CD14-positive monocyte (primary cell): ENCODE results near the gene EME2. TPM values are rescaled to one million over a fixed set of nuclear protein-coding genes. Genes with fewer than 3 reads are reported as not detected.

ENCODE experiments used
- DNase-seq, 3 donors: peaks; one replicate each; pipeline ENCODE4 v3.0.0-alpha.2; 2011 to 2022
- H2AFZ ChIP-seq: 2 replicates; pipeline ENCODE4 v1.6.0; 2012; ENCODE audit warnings: mild to moderate bottlenecking, low read depth, low read length, inconsistent platforms; ENCODE audit not compliant: insufficient read depth, poor library complexity, severe bottlenecking
- H3K27ac ChIP-seq, 2 donors: 1 replicate in 1 of 2; 2 replicates in 1 of 2; pipeline ENCODE4 v1.5.1; 2012 to 2013; ENCODE audit warnings: low read length in 2 of 2, control low read depth in 1 of 2, inconsistent platforms in 1 of 2, low read depth in 1 of 2, mild to moderate bottlenecking in 1 of 2
- H3K27me3 ChIP-seq, 2 donors: one replicate each; pipeline versions ENCODE4 v1.6.0 to v1.6.1; 2011 to 2013; ENCODE audit warnings: low read length in 2 of 2; ENCODE audit not compliant: control insufficient read depth in 2 of 2, insufficient read depth in 2 of 2
- H3K36me3 ChIP-seq, 2 donors: replicated peaks in 1 of 2; 1 replicate in 1 of 2; 2 replicates in 1 of 2; pipeline versions ENCODE4 v1.5.1 to v1.6.1; 2012 to 2013; ENCODE audit warnings: low read length in 2 of 2, control low read depth in 1 of 2, inconsistent platforms in 1 of 2, mild to moderate bottlenecking in 1 of 2; ENCODE audit not compliant: insufficient read depth in 2 of 2, control insufficient read depth in 1 of 2
- H3K4me1 ChIP-seq, 2 donors: 1 replicate in 1 of 2; 2 replicates in 1 of 2; pipeline versions ENCODE4 v1.5.1 to v1.6.1; 2012 to 2013; ENCODE audit warnings: low read length in 2 of 2, control low read depth in 1 of 2, inconsistent platforms in 1 of 2, mild to moderate bottlenecking in 1 of 2, moderate library complexity in 1 of 2; ENCODE audit not compliant: insufficient read depth in 2 of 2, control insufficient read depth in 1 of 2
- H3K4me2 ChIP-seq: replicated peaks from 2 replicates; pipeline ENCODE3; 2012; ENCODE audit warnings: low read length, moderate library complexity, mild to moderate bottlenecking; ENCODE audit not compliant: poor library complexity, severe bottlenecking; ENCODE audit errors: extremely low read depth
- H3K4me3 ChIP-seq, 3 experiments: fragments of 200-600 bp in 1 of 3; sonication (generic) in 1 of 3; replicated peaks in 1 of 3; 1 replicate in 2 of 3; 2 replicates in 1 of 3; pipeline ENCODE4 v1.5.1; 2011 to 2013; ENCODE audit warnings: low read length in 3 of 3, mild to moderate bottlenecking in 3 of 3, control low read depth in 2 of 3, low read depth in 2 of 3, inconsistent platforms in 1 of 3, moderate library complexity in 1 of 3
- H3K79me2 ChIP-seq: 2 replicates; pipeline ENCODE4 v1.6.0; 2012; ENCODE audit warnings: mild to moderate bottlenecking, control low read depth, inconsistent platforms, low read length, moderate library complexity; ENCODE audit not compliant: insufficient read depth
- H3K9ac ChIP-seq: 2 replicates; pipeline ENCODE4 v1.6.0; 2017; ENCODE audit warnings: low read length, mild to moderate bottlenecking; ENCODE audit not compliant: insufficient read depth, poor library complexity, severe bottlenecking
- H3K9me3 ChIP-seq, 2 donors: replicated peaks in 1 of 2; 1 replicate in 1 of 2; 2 replicates in 1 of 2; pipeline versions ENCODE4 v1.5.1 to v1.6.1; 2012 to 2013; ENCODE audit warnings: low read length in 2 of 2, control low read depth in 1 of 2; ENCODE audit not compliant: control insufficient read depth in 1 of 2, insufficient read depth in 1 of 2
- H4K20me1 ChIP-seq: 2 replicates; pipeline ENCODE4 v1.6.0; 2012; ENCODE audit warnings: mild to moderate bottlenecking, low read length, control low read depth, moderate library complexity; ENCODE audit not compliant: insufficient read depth
- H3K27ac Mint-ChIP-seq, 7 donors: one replicate each; pipeline ENCODE4 v1.8.0; 2020; ENCODE audit warnings: mild to moderate bottlenecking in 7 of 7, mixed read lengths in 7 of 7, moderate library complexity in 6 of 7, inconsistent platforms in 2 of 7
- H3K27me3 Mint-ChIP-seq, 3 donors: one replicate each; pipeline ENCODE4 v1.8.0; 2021 to 2022; ENCODE audit warnings: low read depth in 3 of 3, mild to moderate bottlenecking in 3 of 3, mixed read lengths in 3 of 3, moderate library complexity in 3 of 3, inconsistent platforms in 1 of 3
- H3K36me3 Mint-ChIP-seq, 2 donors: one replicate each; pipeline ENCODE4 v1.8.0; 2020; ENCODE audit warnings: mixed read lengths in 2 of 2, inconsistent platforms in 1 of 2, mild to moderate bottlenecking in 1 of 2
- H3K4me1 Mint-ChIP-seq: one replicate; pipeline ENCODE4 v1.8.0; 2020; ENCODE audit warnings: mild to moderate bottlenecking, mixed read lengths
- H3K4me3 Mint-ChIP-seq, 2 donors: one replicate each; pipeline ENCODE4 v1.8.0; 2020; ENCODE audit warnings: mild to moderate bottlenecking in 2 of 2, mixed read lengths in 2 of 2, moderate library complexity in 1 of 2
- H3K9me3 Mint-ChIP-seq, 7 donors: one replicate each; pipeline ENCODE4 v1.8.0; 2020 to 2022; ENCODE audit warnings: mixed read lengths in 7 of 7, mild to moderate bottlenecking in 6 of 7, moderate library complexity in 6 of 7, inconsistent platforms in 2 of 7
- WGBS: methylation state at CpG from one replicate; pipeline ENCODE4 v1.1.5; 2013; ENCODE audit warnings: missing lambda C conversion rate; ENCODE audit not compliant: insufficient coverage; 5-methylcytosine and 5-hydroxymethylcytosine counted together
- intact Hi-C, 2 donors: fragments of 100-400 bp; cut with micrococcal nuclease; formaldehyde crosslinking; loops; one replicate each; pipeline versions ENCODE4 v1.15.0 to v1.15.1; 2023
- polyA plus RNA-seq, 3 donors: library from polyadenylated mRNA; depleted of rRNA in 1 of 3; unstranded in 2 of 3; stranded (reverse) in 1 of 3; fragments of 300-500 nt in 2 of 3; fragments of >200 nt in 1 of 3; fragmentation: Illumina TruSeq in 2 of 3; gene quantifications; 1 replicate in 2 of 3; 2 replicates in 1 of 3; pipeline ENCODE4 v1.2.3, GENCODE V29; 2012 to 2021
- TF ChIP-seq, protein P1 (sequence below): fragments of 200-600 bp; IDR thresholded peaks from one replicate; pipeline ENCODE4 v1.8.0; 2022; ENCODE audit warnings: antibody characterized with exemption, mild to moderate bottlenecking

EME2 gene
- polyA plus RNA-seq, 3 donors, result 0.26 to 36.6 (median 0.48) TPM

DNA sequence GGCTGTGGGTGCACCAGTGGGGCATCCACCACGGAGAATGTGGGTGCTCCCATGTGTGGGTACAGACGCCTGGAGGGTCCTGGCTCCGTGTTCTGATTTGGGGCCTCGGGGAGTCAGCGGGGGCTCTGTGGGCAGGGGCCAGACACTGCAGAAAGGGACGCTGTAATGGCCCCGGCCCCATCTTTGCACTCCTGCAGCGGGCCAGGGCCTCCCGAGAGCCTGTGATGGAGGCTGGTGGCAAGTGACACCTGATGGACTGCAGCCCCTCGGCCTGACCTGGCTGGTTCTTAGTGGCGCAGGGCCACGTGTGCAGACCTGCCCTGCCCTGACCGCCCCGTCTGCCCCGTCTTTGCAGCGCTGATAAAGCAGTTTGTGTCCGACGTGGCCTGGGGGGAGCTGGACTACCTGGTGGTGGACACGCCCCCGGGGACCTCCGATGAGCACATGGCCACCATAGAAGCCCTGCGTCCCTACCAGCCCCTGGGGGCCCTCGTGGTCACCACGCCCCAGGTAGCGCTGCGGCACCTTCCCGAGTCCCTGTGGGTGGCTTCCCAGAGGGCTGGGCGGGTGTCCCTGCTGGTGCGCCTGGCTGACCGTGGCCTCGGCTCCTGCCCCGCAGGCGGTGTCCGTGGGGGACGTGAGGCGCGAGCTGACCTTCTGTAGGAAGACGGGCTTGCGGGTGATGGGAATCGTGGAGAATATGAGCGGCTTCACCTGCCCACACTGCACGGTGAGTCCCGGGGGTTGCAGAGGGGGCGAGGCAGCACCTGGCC is 14.9 kb downstream of the EME2 start:
- peaks cover 42 to 44% of the 10 kb centered on the region in 2 donors for H3K36me3 ChIP-seq
- no peak overlapping the region for H3K4me3 Mint-ChIP-seq
- H3K79me2 ChIP-seq, result peaks cover 39% of the 10 kb centered on the region
- no peak overlapping the region for H2AFZ ChIP-seq
- H3K27ac ChIP-seq, result no peak overlapping the region
- TF ChIP-seq, protein P1, sequence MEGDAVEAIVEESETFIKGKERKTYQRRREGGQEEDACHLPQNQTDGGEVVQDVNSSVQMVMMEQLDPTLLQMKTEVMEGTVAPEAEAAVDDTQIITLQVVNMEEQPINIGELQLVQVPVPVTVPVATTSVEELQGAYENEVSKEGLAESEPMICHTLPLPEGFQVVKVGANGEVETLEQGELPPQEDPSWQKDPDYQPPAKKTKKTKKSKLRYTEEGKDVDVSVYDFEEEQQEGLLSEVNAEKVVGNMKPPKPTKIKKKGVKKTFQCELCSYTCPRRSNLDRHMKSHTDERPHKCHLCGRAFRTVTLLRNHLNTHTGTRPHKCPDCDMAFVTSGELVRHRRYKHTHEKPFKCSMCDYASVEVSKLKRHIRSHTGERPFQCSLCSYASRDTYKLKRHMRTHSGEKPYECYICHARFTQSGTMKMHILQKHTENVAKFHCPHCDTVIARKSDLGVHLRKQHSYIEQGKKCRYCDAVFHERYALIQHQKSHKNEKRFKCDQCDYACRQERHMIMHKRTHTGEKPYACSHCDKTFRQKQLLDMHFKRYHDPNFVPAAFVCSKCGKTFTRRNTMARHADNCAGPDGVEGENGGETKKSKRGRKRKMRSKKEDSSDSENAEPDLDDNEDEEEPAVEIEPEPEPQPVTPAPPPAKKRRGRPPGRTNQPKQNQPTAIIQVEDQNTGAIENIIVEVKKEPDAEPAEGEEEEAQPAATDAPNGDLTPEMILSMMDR, result no peak
- no peaks in the 10 kb centered on the region for H3K27me3 ChIP-seq
- no peaks in the 10 kb centered on the region for H3K27me3 Mint-ChIP-seq
- no peaks in the 10 kb centered on the region for H3K9me3 Mint-ChIP-seq
- H3K9me3 ChIP-seq, result no peaks in the 10 kb centered on the region
- H3K4me1 Mint-ChIP-seq, result peaks cover 12% of the 10 kb centered on the region
- H3K4me3 ChIP-seq, result no peak overlapping the region
- no peak for DNase-seq
- H3K36me3 Mint-ChIP-seq, result peaks cover 18 to 55% of the 10 kb centered on the region in 2 donors
- H3K4me2 ChIP-seq, result no peak overlapping the region
- H3K27ac Mint-ChIP-seq, result peak overlapping the region in 1 of 7 donors; percentile 41
- H4K20me1 ChIP-seq, result peaks cover 33% of the 10 kb centered on the region
- intact Hi-C loops, result loop anchor here in 1 of 2 donors (10.0 kb wide), 2 partner anchors 83 to 363 kb away; partner anchors contain the start of genes MAPK8IP3 and UQCC4
- WGBS, result 96% methylated on average over 44 of the region's 44 CpGs
- H3K9ac ChIP-seq, result no peak overlapping the region
- H3K4me1 ChIP-seq, result peaks cover 12 to 14% of the 10 kb centered on the region in 2 donors

DNA sequence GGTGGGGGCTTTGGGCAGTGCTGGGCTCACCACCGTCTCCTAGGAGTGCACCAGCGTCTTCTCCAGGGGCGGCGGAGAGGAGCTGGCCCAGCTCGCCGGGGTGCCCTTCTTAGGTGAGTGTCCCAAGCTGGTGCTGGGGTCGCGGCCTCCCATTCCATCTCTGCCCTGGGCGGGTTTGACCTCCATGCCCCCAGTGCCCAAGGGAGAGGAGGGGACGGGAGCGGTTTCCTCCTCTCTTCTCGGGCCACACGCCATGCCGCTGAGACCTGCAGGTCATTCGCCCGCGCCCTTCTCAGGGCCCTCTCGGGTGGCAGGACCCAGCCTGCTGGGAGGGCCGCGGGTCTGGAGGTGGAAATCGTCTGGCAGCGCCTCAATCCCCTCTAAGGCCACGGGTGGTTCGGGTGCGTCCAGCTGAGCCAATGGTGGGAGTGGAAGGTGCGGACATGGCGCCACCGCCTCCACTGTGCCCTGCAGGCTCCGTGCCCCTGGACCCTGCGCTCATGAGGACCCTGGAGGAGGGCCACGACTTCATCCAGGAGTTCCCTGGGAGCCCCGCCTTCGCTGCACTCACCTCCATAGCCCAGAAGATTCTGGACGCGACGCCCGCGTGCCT is 15.6 kb downstream of the EME2 start:
- Mint-ChIP-seq H3K27ac (no peak overlapping the region), H3K27me3 (no peaks in the 10 kb centered on the region), H3K4me3 (no peak overlapping the region), H3K36me3 (peaks cover 18 to 55% of the 10 kb centered on the region in 2 donors), H3K9me3 (no peaks in the 10 kb centered on the region), H3K4me1 (peaks cover 12% of the 10 kb centered on the region)
- Histone ChIP-seq H3K27me3 (no peaks in the 10 kb centered on the region), H3K4me1 (peaks cover 11 to 12% of the 10 kb centered on the region in 2 donors), H3K79me2 (peaks cover 36% of the 10 kb centered on the region), H2AFZ (no peak overlapping the region), H3K4me2 (no peak overlapping the region), H3K4me3 (no peak overlapping the region), H3K9ac (no peak overlapping the region), H4K20me1 (peaks cover 33% of the 10 kb centered on the region), H3K36me3 (peaks cover 42 to 44% of the 10 kb centered on the region in 2 donors), H3K27ac (no peak overlapping the region), H3K9me3 (no peaks in the 10 kb centered on the region)
- intact Hi-C loops, result loop anchor here in 1 of 2 donors (10.0 kb wide), 2 partner anchors 83 to 363 kb away; partner anchors contain the start of genes MAPK8IP3 and UQCC4
- WGBS, result 99% methylated on average over 33 of the region's 38 CpGs
- DNase-seq, result no peak
- TF ChIP-seq, protein P1, result no peak
